ENCODE measurements around the gene STPG2. TPM values are rescaled to one million over a fixed set of nuclear protein-coding genes. Genes with fewer than 3 reads are reported as not detected.

The STPG2 gene
- total RNA-seq, 1 experiment from 2014 or later = 0.20 TPM

- Mint-ChIP-seq H3K4me1 (peaks cover 14 to 22% of the 10 kb centered on the region in 2 experiments), H3K27ac (no peak overlapping the region), H3K4me3 (no peak overlapping the region), H3K27me3 (ENCODE audit: low read depth) (no peaks in the 10 kb centered on the region), H3K9me3 (no peaks in the 10 kb centered on the region; a peak in 1 of 5 replicates), H3K36me3 (ENCODE audit: insufficient read depth in 1 of 3, low read depth in 3 of 3) (no peaks in the 10 kb centered on the region; a peak in 1 of 7 replicates)
- Histone ChIP-seq H3K4ac (ENCODE audit: low read depth, low read length) (no peak overlapping the region), H2BK12ac (ENCODE audit: insufficient read length, low read depth, low read length) (no peak overlapping the region), H3K27ac (ENCODE audit: insufficient read length, low read depth, low read length) (no peak overlapping the region), H2BK5ac (ENCODE audit: insufficient read length, low read length) (no peak overlapping the region), H2BK15ac (ENCODE audit: low read depth, low read length) (no peak overlapping the region), H3K79me1 (ENCODE audit: insufficient read depth, low read depth, low read length, poor library complexity, severe bottlenecking) (no peaks in the 10 kb centered on the region), H2AK5ac (ENCODE audit: insufficient read length, low read length) (no peak overlapping the region), H3K23ac (ENCODE audit: insufficient read length, low read depth, low read length) (no peak overlapping the region), H3K4me1 (ENCODE audit: insufficient read depth, low read length) (peaks cover 3% of the 10 kb centered on the region; the same call in 1 of the 2 replicates), H3T11ph (ENCODE audit: low read length) (no peak overlapping the region), H3K23me2 (ENCODE audit: insufficient read length, low read depth, low read length, poor library complexity, severe bottlenecking) (no peaks in the 10 kb centered on the region), H2AFZ (ENCODE audit: low read length) (no peak overlapping the region), H2BK20ac (ENCODE audit: low read depth, low read length, poor library complexity, severe bottlenecking) (no peak overlapping the region), H4K5ac (ENCODE audit: insufficient read length, low read depth, low read length) (no peak overlapping the region), H3K27me3 (ENCODE audit: insufficient read depth, low read length) (no peaks in the 10 kb centered on the region), H4K91ac (ENCODE audit: insufficient read length, low read depth, low read length) (no peak overlapping the region), H3K79me2 (ENCODE audit: insufficient read depth, low read length) (no peaks in the 10 kb centered on the region), H3K9me3 (ENCODE audit: control insufficient read depth, low read depth, low read length) (no peaks in the 10 kb centered on the region), H3K56ac (ENCODE audit: insufficient read length, low read depth, low read length) (no peak overlapping the region), H3K18ac (ENCODE audit: insufficient read length, low read depth, low read length) (no peak overlapping the region), H3K14ac (ENCODE audit: insufficient read depth, low read length) (no peak overlapping the region), H4K8ac (replicated peaks; ENCODE audit: insufficient read length, low read depth, low read length) (no peak overlapping the region), H4K20me1 (ENCODE audit: control insufficient read depth, insufficient read depth, insufficient read length) (no peaks in the 10 kb centered on the region), H3K9ac (ENCODE audit: extremely low read depth, insufficient read length, low read length) (no peak overlapping the region), H3K4me2 (ENCODE audit: insufficient read depth, insufficient read length, low read length) (no peak overlapping the region), H2BK120ac (ENCODE audit: low read depth, low read length, poor library complexity, severe bottlenecking) (no peak overlapping the region)
- WGBS (ENCODE audit: extremely low coverage, insufficient read length, low lambda C conversion rate) = no CpG with 5 or more reads among the region's 1 CpG
- TF ChIP-seq, protein P1, sequence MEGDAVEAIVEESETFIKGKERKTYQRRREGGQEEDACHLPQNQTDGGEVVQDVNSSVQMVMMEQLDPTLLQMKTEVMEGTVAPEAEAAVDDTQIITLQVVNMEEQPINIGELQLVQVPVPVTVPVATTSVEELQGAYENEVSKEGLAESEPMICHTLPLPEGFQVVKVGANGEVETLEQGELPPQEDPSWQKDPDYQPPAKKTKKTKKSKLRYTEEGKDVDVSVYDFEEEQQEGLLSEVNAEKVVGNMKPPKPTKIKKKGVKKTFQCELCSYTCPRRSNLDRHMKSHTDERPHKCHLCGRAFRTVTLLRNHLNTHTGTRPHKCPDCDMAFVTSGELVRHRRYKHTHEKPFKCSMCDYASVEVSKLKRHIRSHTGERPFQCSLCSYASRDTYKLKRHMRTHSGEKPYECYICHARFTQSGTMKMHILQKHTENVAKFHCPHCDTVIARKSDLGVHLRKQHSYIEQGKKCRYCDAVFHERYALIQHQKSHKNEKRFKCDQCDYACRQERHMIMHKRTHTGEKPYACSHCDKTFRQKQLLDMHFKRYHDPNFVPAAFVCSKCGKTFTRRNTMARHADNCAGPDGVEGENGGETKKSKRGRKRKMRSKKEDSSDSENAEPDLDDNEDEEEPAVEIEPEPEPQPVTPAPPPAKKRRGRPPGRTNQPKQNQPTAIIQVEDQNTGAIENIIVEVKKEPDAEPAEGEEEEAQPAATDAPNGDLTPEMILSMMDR (conservative IDR thresholded peaks at IDR 0.05) = no peak
- DNase-seq = no peak
Observed at GRCh38 chr4:98170035-98170434, 26.8 kb upstream of the STPG2 start.

Measured in H9 (cell line).